ENCODE results near the gene CTIF. TPM values are rescaled to one million over a fixed set of nuclear protein-coding genes. Genes with fewer than 3 reads are reported as not detected.

CTIF gene
- total and polyA plus RNA-seq, 2 experiments from 2014 or later = 22.1 to 27.9 TPM

DNA sequence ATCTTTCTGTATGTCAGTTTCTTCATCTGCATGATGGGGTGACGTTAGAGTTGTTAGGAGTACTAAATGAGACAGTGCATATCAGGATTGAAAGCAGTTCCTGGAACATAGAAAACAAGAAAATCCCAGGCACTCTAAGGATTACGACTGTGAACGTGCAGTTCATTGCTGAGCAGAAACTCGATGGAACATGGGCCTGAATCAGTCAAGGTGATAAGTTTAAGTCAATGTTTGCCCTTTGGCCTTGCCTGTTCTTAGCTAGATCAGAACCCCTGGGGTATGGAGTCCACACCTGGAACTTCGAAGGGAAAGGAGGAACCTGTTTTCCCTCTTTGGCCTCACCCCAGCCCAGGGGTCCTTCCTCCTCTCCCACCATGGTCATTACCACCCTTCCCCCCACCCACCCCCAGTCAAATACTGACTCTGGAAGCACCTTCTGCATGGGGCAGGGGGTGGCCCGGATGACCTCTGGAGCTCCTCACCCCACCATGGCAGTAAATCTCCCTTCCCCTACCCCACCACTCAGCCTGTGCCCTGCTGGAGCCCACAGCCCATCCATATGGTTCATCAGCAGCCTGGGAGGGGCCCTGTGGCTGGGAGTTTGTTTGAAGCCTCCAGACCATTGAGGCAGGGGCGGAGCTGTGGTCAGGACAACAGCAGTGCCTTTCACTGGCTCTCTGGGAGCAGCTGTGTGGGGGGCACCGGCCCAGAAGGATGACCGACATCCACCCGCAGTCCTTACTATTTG lies 247.8 kb downstream of the CTIF start:
- WGBS (ENCODE audit: low lambda C conversion rate, missing lambda C conversion rate) = 63% methylated on average over 10 of the region's 10 CpGs
- H3K9me3 ChIP-seq (ENCODE audit: low read depth) = no peaks in the 10 kb centered on the region
- no peaks in the 10 kb centered on the region for H3K9me2 ChIP-seq (replicated peaks; ENCODE audit: insufficient read depth)
- H3K27me3 ChIP-seq = no peaks in the 10 kb centered on the region
- peak overlapping the region; percentile 48 for H3K27ac ChIP-seq
- H3K4me1 ChIP-seq (ENCODE audit: insufficient read depth) = peaks cover 35% of the 10 kb centered on the region
- no peak overlapping the region for H3K4me2 ChIP-seq
- TF ChIP-seq, protein P1, sequence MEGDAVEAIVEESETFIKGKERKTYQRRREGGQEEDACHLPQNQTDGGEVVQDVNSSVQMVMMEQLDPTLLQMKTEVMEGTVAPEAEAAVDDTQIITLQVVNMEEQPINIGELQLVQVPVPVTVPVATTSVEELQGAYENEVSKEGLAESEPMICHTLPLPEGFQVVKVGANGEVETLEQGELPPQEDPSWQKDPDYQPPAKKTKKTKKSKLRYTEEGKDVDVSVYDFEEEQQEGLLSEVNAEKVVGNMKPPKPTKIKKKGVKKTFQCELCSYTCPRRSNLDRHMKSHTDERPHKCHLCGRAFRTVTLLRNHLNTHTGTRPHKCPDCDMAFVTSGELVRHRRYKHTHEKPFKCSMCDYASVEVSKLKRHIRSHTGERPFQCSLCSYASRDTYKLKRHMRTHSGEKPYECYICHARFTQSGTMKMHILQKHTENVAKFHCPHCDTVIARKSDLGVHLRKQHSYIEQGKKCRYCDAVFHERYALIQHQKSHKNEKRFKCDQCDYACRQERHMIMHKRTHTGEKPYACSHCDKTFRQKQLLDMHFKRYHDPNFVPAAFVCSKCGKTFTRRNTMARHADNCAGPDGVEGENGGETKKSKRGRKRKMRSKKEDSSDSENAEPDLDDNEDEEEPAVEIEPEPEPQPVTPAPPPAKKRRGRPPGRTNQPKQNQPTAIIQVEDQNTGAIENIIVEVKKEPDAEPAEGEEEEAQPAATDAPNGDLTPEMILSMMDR (IDR thresholded peaks at IDR 0.05; ENCODE audit: poor library complexity) = no peak
- TF ChIP-seq EZH2 (IDR thresholded peaks at IDR 0.05; ENCODE audit: borderline replicate concordance) (no peak), EZH2phosphoT487 (IDR thresholded peaks at IDR 0.05; ENCODE audit: low read depth, severe bottlenecking, unreplicated experiment) (no peak)
- no peaks in the 10 kb centered on the region for H3K36me3 ChIP-seq (replicated peaks; ENCODE audit: insufficient read depth, low read depth)
- DNase-seq (ENCODE audit: low spot score) = no peak
- peaks cover 13% of the 10 kb centered on the region for H3K79me2 ChIP-seq
- H4K20me1 ChIP-seq (ENCODE audit: insufficient read depth, poor library complexity, severe bottlenecking) = no peaks in the 10 kb centered on the region
- H3K4me3 ChIP-seq = no peak overlapping the region
- no peak overlapping the region for H2AFZ ChIP-seq

DNA sequence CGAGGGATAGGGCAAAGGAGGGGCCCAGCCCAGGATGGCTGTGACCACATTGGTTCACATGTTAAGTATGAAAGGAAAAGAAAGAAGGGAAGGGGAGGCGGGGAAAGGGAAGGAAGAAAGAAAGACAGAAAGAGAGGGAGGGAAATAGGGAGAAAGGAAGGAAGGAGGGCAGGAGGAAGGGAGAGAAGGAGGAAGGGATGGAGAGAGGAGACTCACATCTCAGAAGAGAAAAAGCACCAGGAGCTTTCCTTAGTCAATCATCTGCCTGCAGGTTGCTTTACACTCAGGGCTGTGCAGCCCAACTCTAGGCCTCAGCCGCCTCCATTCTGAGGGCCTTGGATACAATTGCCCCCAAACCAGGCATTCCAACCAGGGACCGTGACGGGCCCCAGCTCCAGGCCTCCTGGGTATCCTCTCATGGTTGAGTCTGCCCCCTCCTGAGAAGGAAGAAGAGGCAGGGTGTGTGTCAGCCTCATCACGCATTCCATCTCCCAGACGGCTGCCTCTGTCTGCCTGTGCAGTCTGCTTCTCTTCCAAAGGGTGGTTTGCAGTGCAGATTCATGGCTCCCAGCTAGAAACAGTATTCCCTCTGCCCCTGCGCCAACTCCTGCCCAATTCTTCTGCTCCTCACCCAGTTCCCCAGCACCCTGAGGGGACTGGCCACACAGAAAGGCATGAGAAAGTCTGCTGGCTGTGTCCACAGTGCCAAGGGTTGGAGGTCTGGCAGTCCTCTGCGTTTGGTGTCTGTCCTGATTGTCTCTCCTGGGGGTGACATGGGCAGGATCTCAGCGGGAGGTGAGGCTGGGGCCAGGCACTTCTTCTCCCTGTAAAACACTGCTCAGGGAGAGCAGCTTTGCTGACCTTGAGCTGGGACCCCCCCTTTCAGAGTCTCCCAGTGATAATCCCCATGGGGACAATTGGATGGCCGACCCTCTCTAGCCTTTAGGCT lies 248.6 kb downstream of the CTIF start:
- H3K9me3 ChIP-seq (ENCODE audit: low read depth) = no peaks in the 10 kb centered on the region
- H3K27ac ChIP-seq = peak overlapping the region; percentile 49
- 61% methylated on average over 11 of the region's 11 CpGs for WGBS (ENCODE audit: low lambda C conversion rate, missing lambda C conversion rate)

DNA sequence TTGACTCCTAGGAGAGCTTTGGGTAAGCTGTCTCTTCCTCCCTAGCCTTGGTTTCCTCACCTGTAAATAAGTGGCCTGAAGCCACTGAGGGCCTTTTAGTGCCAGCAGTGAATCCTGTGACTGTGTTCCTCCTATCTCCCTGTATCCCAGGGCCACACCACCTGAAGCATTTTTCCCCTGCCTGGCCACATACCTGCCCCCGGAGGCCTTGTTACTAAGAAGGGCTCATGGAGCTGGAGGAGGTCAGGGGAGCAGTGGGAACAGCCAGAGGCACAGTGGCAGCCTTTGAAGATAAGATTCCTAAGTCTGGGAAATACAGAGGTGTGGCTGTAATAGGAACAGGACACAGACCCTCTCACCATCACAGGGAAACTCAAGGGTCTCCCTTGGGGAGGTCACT lies 249.5 kb downstream of the CTIF start:
- DNase-seq (ENCODE audit: low spot score) = no peak
- Histone ChIP-seq H3K79me2 (peaks cover 6% of the 10 kb centered on the region), H3K9me2 (replicated peaks; ENCODE audit: insufficient read depth) (no peaks in the 10 kb centered on the region), H3K9me3 (ENCODE audit: low read depth) (no peaks in the 10 kb centered on the region), H4K20me1 (ENCODE audit: insufficient read depth, poor library complexity, severe bottlenecking) (no peaks in the 10 kb centered on the region), H3K4me2 (no peak overlapping the region), H3K4me1 (ENCODE audit: insufficient read depth) (peaks cover 18% of the 10 kb centered on the region), H3K27me3 (no peaks in the 10 kb centered on the region), H3K4me3 (no peak overlapping the region), H3K27ac (peak overlapping the region; percentile 49), H3K36me3 (replicated peaks; ENCODE audit: insufficient read depth, low read depth) (no peaks in the 10 kb centered on the region), H2AFZ (no peak overlapping the region)
- TF ChIP-seq, protein P1 (IDR thresholded peaks at IDR 0.05; ENCODE audit: poor library complexity) = no peak
- TF ChIP-seq EZH2phosphoT487 (IDR thresholded peaks at IDR 0.05; ENCODE audit: low read depth, severe bottlenecking, unreplicated experiment) (no peak), EZH2 (IDR thresholded peaks at IDR 0.05; ENCODE audit: borderline replicate concordance) (no peak)
- 21% methylated on average over 1 of the region's 1 CpG for WGBS (ENCODE audit: low lambda C conversion rate, missing lambda C conversion rate)

More for the DNA sequence above, 248.6 kb downstream of the CTIF start:
- Histone ChIP-seq H2AFZ (no peak overlapping the region), H3K4me1 (ENCODE audit: insufficient read depth) (peaks cover 27% of the 10 kb centered on the region), H3K4me3 (no peak overlapping the region), H4K20me1 (ENCODE audit: insufficient read depth, poor library complexity, severe bottlenecking) (no peaks in the 10 kb centered on the region), H3K36me3 (replicated peaks; ENCODE audit: insufficient read depth, low read depth) (no peaks in the 10 kb centered on the region), H3K79me2 (peaks cover 13% of the 10 kb centered on the region), H3K27me3 (no peaks in the 10 kb centered on the region), H3K4me2 (no peak overlapping the region), H3K9me2 (replicated peaks; ENCODE audit: insufficient read depth) (no peaks in the 10 kb centered on the region)
- no peak for DNase-seq (ENCODE audit: low spot score)
- TF ChIP-seq EZH2 (IDR thresholded peaks at IDR 0.05; ENCODE audit: borderline replicate concordance) (no peak), EZH2phosphoT487 (IDR thresholded peaks at IDR 0.05; ENCODE audit: low read depth, severe bottlenecking, unreplicated experiment) (no peak)
- TF ChIP-seq, protein P1 (IDR thresholded peaks at IDR 0.05; ENCODE audit: poor library complexity) = no peak

All from hepatocyte (in vitro differentiated cells).